ENCODE data around the gene SLC26A2. TPM values are rescaled to one million over a fixed set of nuclear protein-coding genes. Genes with fewer than 3 reads are reported as not detected.

SLC26A2 gene
- total and polyA plus RNA-seq, 4 donors = 5.8 to 25.6 (median 14.1) TPM

DNA sequence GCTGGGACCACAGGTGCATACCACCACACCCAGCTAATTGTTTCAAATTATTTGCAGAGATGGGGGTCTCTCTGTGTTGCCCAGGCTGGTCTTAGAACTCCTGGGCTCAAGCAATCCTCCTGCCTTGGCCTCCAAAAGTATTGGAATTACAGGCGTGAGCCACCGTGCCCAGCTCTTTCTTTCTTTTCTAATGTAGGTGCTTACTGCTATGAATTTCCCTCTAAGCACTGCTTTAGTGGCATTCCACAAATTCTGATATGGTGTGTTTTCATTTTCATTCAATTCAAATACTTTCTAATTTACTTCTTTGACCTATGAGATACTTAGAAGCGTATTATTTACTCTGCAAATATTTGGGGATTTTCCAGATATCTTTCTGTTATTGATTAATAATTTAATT is 54.9 kb downstream of the SLC26A2 start:
- TF ChIP-seq, protein P1, sequence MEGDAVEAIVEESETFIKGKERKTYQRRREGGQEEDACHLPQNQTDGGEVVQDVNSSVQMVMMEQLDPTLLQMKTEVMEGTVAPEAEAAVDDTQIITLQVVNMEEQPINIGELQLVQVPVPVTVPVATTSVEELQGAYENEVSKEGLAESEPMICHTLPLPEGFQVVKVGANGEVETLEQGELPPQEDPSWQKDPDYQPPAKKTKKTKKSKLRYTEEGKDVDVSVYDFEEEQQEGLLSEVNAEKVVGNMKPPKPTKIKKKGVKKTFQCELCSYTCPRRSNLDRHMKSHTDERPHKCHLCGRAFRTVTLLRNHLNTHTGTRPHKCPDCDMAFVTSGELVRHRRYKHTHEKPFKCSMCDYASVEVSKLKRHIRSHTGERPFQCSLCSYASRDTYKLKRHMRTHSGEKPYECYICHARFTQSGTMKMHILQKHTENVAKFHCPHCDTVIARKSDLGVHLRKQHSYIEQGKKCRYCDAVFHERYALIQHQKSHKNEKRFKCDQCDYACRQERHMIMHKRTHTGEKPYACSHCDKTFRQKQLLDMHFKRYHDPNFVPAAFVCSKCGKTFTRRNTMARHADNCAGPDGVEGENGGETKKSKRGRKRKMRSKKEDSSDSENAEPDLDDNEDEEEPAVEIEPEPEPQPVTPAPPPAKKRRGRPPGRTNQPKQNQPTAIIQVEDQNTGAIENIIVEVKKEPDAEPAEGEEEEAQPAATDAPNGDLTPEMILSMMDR (IDR thresholded peaks at IDR 0.05; ENCODE audit: control extremely low read depth, extremely low read depth) = no peak
- no peak overlapping the region for H3K27ac ChIP-seq (ENCODE audit: low read depth in 1 of 2, low read length in 1 of 2)
- no peaks in the 10 kb centered on the region for H3K27me3 ChIP-seq (ENCODE audit: control insufficient read depth in 3 of 3, insufficient read depth in 3 of 3, low read length in 2 of 3)
- H3K9ac ChIP-seq (ENCODE audit: insufficient read depth in 1 of 2, low read length in 2 of 2) = no peak overlapping the region
- peaks cover 33 to 73% (median 58%) of the 10 kb centered on the region in 4 donors for H3K36me3 ChIP-seq (ENCODE audit: control insufficient read depth in 4 of 4, insufficient read depth in 4 of 4, low read length in 4 of 4)
- H3K9me3 ChIP-seq (ENCODE audit: control insufficient read depth in 4 of 4, insufficient read depth in 3 of 4, low read length in 3 of 4) = peaks cover 0 to 8% (median 6%) of the 10 kb centered on the region in 4 donors
- no peak overlapping the region for H3K4me3 ChIP-seq
- no peaks in the 10 kb centered on the region for H3K4me1 ChIP-seq (ENCODE audit: control insufficient read depth in 5 of 5, insufficient read depth in 5 of 5, low read length in 5 of 5)
- DNase-seq (no peak), ATAC-seq (ENCODE audit: insufficient read depth, low FRiP score) (no peak)
- 99% methylated on average over 3 of the region's 3 CpGs for WGBS, 2 donors

DNA sequence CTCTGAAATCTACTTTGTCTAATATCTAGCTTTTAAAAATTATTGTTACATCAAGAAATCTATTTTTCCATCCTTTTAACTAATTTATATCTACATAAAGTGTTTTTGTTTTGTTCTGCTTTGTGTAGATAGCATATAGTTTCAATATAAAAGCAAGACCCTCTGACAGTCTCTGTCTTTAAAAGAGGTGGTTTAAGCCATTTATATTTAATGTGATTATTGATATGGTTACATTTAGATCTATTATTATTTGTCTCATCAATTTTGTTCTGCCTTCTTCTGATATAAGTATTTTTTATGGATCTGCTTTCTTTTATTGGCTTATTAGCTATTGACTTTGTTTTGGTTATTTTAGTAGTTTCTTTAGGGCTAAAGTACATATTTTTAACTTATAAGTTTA is 56.0 kb downstream of the SLC26A2 start:
- Histone ChIP-seq H3K4me1 (ENCODE audit: control insufficient read depth in 5 of 5, insufficient read depth in 5 of 5, low read length in 5 of 5) (peaks cover 0 to 10% (median 0%) of the 10 kb centered on the region in 5 donors), H3K36me3 (ENCODE audit: control insufficient read depth in 4 of 4, insufficient read depth in 4 of 4, low read length in 4 of 4) (peaks cover 26 to 74% (median 52%) of the 10 kb centered on the region in 4 donors), H3K27me3 (ENCODE audit: control insufficient read depth in 3 of 3, insufficient read depth in 3 of 3, low read length in 2 of 3) (no peaks in the 10 kb centered on the region), H3K4me3 (no peak overlapping the region), H3K9me3 (ENCODE audit: control insufficient read depth in 4 of 4, insufficient read depth in 3 of 4, low read length in 3 of 4) (peaks cover 0 to 8% (median 6%) of the 10 kb centered on the region in 4 donors), H3K27ac (ENCODE audit: low read depth in 1 of 2, low read length in 1 of 2) (no peak overlapping the region), H3K9ac (ENCODE audit: insufficient read depth in 1 of 2, low read length in 2 of 2) (no peak overlapping the region)
- TF ChIP-seq, protein P1 (IDR thresholded peaks at IDR 0.05; ENCODE audit: control extremely low read depth, extremely low read depth) = no peak
- no peak for ATAC-seq (ENCODE audit: insufficient read depth, low FRiP score)
- no peak for DNase-seq

- WGBS, 2 donors = 78 to 85% methylated on average over 6 of the region's 6 CpGs
Observed at GRCh38 chr5:150017226-150018005, 56.9 kb downstream of the SLC26A2 start.

More at GRCh38 chr5:150017226-150018005, 56.9 kb downstream of the SLC26A2 start:
- TF ChIP-seq, protein P1 (IDR thresholded peaks at IDR 0.05; ENCODE audit: control extremely low read depth, extremely low read depth) = no peak
- DNase-seq (no peak), ATAC-seq (ENCODE audit: insufficient read depth, low FRiP score) (no peak)
- Histone ChIP-seq H3K27me3 (ENCODE audit: control insufficient read depth in 3 of 3, insufficient read depth in 3 of 3, low read length in 2 of 3) (no peaks in the 10 kb centered on the region), H3K27ac (ENCODE audit: low read depth in 1 of 2, low read length in 1 of 2) (no peak overlapping the region), H3K36me3 (ENCODE audit: control insufficient read depth in 4 of 4, insufficient read depth in 4 of 4, low read length in 4 of 4) (peaks cover 23 to 68% (median 45%) of the 10 kb centered on the region in 4 donors), H3K4me3 (no peak overlapping the region), H3K9ac (ENCODE audit: insufficient read depth in 1 of 2, low read length in 2 of 2) (no peak overlapping the region), H3K4me1 (ENCODE audit: control insufficient read depth in 5 of 5, insufficient read depth in 5 of 5, low read length in 5 of 5) (peaks cover 0 to 15% (median 0%) of the 10 kb centered on the region in 5 donors), H3K9me3 (ENCODE audit: control insufficient read depth in 4 of 4, insufficient read depth in 3 of 4, low read length in 3 of 4) (peaks cover 0 to 8% (median 6%) of the 10 kb centered on the region in 4 donors)

All from lung (tissue), 12 donors.